ENCODE data around the gene MXRA8.
"Not testable (repeated sequence)": the region's sequence is repeated elsewhere in the genome, so short reads cannot be mapped to it uniquely, and the experiment has no call there.

The MXRA8 gene

DNA sequence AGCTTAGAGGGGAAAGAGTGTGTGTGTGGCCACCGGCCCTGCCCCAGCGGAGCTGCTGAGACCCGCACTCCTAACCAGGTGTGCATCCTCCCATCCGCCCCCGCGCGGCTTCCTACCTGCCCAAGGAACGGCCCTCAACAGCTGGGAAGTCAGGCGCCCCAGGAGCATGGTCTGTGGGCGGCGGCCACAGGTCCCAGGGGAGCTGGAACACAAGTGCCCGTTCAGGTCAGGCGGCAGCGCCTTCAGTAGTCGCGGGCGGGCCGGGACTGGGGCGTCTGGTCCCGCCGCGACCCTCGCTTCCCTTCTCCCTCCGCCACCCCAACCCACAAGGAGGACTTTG, 16.2 kb upstream of the MXRA8 start:
- CTCF ChIA-PET: interaction anchor here (1.3 kb wide), 1 partner anchor 24 kb away, joined by 3 read pairs; the partner anchor contains the start of gene CCNL2
- DNase-seq (ENCODE audit: extremely low spot score): no peak
- POLR2A ChIA-PET: interaction anchor here (0.9 to 6.5 kb wide), 14 partner anchors 9 to 130 kb away, joined by 3 to 54 read pairs (median 5); partner anchors contain the start of genes CCNL2, MRPL20 and MXRA8
- TF ChIP-seq FOXA1 (IDR thresholded peaks at IDR 0.05): no peak
- TF ChIP-seq NFRKB (IDR thresholded peaks at IDR 0.05): no peak
- no peak for TF ChIP-seq HDGF (IDR thresholded peaks at IDR 0.05; ENCODE audit: borderline replicate concordance)
- no peak for TF ChIP-seq ZNF384 (IDR thresholded peaks at IDR 0.05)
- TF ChIP-seq L3MBTL2 (conservative IDR thresholded peaks at IDR 0.05): no peak
- no peak for TF ChIP-seq ARNT (IDR thresholded peaks at IDR 0.05)
- TF ChIP-seq CTBP1 (IDR thresholded peaks at IDR 0.05; ENCODE audit: borderline replicate concordance): no peak
- no peak for TF ChIP-seq BHLHE40 (IDR thresholded peaks at IDR 0.05; ENCODE audit: borderline replicate concordance)

DNA sequence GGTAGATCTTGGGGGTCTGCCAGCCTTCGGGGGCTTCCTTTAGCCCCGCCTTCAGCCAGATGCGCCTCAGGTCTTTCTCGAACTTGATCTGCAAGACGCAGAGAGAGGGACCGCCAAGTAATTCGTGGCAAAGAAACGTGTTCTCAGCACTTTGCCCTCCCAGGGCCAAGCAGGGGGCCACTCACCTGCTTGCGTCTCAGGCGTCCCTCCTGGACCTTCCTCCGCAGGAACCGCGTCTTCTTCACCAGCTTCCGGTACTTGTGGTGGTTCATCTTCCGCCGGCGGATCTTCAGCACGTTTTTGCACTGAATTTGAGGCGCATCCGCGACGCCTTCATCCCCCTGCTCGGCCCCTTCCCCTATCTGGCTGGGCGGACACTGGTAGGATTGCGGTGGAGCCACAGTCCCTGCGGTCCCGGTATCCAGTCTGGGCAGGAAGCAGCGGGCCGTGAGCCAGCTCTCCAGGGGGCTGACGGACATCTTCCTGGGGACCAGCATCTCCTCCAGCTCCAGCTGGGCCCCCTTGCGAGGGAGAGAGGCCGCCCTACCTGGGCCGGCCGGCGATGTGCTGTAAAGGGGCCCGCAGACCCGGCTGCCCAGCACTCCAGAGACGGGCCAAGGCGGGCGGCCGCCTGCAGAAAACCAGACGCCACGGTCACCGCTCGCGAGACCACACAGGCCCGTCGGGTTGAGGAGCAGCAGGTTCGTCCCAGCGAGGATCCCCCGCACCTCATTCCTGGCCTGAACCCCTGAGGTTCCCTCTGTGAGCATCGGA, 15.6 kb upstream of the MXRA8 start:
- ChIA-PET POLR2A (interaction anchor here (0.9 to 6.5 kb wide), 6 partner anchors 8 to 131 kb away, joined by 3 to 54 read pairs (median 8); partner anchors contain the start of genes CCNL2, MRPL20 and MXRA8), CTCF (no interaction called here)
- TF ChIP-seq TARDBP (IDR thresholded peaks at IDR 0.05) (no peak), ZNF384 (IDR thresholded peaks at IDR 0.05) (no peak), BHLHE40 (IDR thresholded peaks at IDR 0.05; ENCODE audit: borderline replicate concordance) (no peak)
- DNase-seq (ENCODE audit: extremely low spot score): no peak

DNA sequence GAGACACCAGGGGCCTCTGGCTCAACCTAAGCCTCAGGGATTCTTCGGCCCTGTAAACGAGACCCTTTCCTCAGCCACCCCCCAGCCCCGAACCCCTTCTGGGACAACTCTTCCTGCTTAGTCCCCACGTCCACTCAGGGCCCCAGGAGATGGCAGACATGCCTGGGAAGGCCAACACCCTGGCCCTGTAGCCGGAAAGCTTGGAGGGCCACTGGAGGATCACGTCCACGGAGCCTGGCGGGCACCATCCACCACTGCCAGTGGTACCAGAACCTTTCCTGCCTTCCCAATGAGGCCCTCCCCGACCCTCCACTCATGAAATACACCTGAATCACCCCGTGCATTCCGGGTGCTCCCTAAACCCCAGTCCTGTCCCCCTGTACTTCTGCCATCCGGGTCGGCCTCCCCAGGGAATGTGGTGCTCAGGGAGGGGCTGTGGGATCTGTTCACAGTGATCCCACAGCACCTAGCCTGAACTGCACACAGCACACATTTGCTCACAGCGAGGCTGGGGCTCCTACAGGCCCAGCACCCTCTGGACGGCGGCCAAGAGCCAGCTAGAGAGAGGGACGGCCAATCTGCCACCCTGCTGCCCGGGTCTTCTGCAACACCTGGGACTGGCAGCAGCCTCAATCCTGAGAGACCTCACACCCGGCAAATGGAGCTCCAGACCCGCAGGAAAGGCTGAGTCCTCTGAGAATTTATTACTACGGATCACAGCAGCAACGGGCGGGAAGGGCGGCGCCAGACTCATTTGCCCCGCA, 14.9 kb upstream of the MXRA8 start:
- CTCF ChIA-PET: no interaction called here
- DNase-seq (ENCODE audit: extremely low spot score): no peak
- no peak for TF ChIP-seq LEF1 (IDR thresholded peaks at IDR 0.05; ENCODE audit: borderline replicate concordance)
- POLR2A ChIA-PET: interaction anchor here (4.2 kb wide), 1 partner anchor 20 kb away, joined by 28 read pairs; no protein-coding TSS in a partner anchor

DNA sequence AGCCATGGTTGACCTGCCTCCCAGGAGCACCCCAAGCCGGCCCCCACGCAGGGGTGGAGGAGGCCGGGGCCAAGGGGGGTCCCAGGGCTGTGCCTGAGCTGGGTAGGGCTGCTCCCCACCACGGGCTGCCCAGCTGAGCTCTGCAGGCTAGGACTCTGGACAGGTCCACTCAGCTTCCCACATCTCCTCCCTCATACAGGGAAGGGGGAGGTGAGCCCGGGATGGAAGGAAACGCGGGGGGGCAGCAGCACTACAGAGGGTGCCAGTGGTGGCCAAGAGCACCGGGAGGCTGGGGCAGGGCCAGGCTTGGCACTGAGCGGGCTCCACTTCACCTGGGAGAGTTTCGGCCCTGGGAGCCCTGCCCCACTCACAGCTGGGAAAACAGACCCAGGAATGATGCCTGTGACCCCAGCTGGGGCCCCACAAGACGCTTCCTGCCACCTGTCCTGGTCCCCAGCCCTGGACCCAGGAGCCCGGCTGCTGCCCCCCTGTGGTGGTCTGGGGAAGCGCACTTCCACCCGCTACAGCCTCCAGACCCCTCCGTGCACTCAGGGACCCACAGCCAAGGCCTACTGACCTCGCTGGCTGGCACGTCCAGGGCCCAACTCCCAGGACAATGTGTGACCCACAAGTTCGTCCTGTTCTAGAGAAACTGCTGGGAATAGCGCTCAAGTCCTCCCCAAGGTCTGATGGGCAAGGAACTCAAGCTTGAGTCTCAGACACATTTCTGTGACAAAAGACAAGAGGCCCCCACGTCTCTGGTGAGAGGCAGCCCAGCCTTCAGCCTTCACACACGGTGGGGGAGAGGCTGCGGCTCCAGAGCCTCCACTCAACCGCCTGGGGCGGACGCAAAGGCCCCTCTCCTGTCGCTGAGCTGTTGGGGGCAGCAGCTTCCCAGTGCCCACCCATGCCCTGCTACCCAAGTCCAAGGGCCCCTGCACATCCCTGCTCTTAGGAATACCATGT, 13.7 kb upstream of the MXRA8 start:
- TF ChIP-seq HDGF (IDR thresholded peaks at IDR 0.05; ENCODE audit: borderline replicate concordance) (no peak), ARNT (IDR thresholded peaks at IDR 0.05) (no peak), ZNF384 (IDR thresholded peaks at IDR 0.05) (no peak), FOXK2 (IDR thresholded peaks at IDR 0.05) (no peak), CTBP1 (IDR thresholded peaks at IDR 0.05; ENCODE audit: borderline replicate concordance) (no peak), NFRKB (IDR thresholded peaks at IDR 0.05) (no peak), L3MBTL2 (conservative IDR thresholded peaks at IDR 0.05) (no peak), FOXA1 (IDR thresholded peaks at IDR 0.05) (no peak), FOXM1 (IDR thresholded peaks at IDR 0.05; ENCODE audit: borderline replicate concordance) (no peak), TARDBP (IDR thresholded peaks at IDR 0.05) (no peak), ELF4 (IDR thresholded peaks at IDR 0.05) (no peak), SP1 (IDR thresholded peaks at IDR 0.05) (no peak), SUZ12 (IDR thresholded peaks at IDR 0.05) (no peak), BHLHE40 (IDR thresholded peaks at IDR 0.05; ENCODE audit: borderline replicate concordance) (no peak), LEF1 (IDR thresholded peaks at IDR 0.05; ENCODE audit: borderline replicate concordance) (no peak)
- TF ChIP-seq, protein P1, sequence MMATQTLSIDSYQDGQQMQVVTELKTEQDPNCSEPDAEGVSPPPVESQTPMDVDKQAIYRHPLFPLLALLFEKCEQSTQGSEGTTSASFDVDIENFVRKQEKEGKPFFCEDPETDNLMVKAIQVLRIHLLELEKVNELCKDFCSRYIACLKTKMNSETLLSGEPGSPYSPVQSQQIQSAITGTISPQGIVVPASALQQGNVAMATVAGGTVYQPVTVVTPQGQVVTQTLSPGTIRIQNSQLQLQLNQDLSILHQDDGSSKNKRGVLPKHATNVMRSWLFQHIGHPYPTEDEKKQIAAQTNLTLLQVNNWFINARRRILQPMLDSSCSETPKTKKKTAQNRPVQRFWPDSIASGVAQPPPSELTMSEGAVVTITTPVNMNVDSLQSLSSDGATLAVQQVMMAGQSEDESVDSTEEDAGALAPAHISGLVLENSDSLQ (IDR thresholded peaks at IDR 0.05): no peak
- POLR2A ChIA-PET: interaction anchor here (2.8 kb wide), 1 partner anchor 19 kb away, joined by 17 read pairs; no protein-coding TSS in a partner anchor
- CTCF ChIA-PET: interaction anchor here (0.6 to 1.3 kb wide), 5 partner anchors 15 to 777 kb away, joined by 3 to 4 read pairs (median 3); partner anchors contain the start of gene CCNL2
- peak; percentile 78 for DNase-seq (ENCODE audit: extremely low spot score)

DNA sequence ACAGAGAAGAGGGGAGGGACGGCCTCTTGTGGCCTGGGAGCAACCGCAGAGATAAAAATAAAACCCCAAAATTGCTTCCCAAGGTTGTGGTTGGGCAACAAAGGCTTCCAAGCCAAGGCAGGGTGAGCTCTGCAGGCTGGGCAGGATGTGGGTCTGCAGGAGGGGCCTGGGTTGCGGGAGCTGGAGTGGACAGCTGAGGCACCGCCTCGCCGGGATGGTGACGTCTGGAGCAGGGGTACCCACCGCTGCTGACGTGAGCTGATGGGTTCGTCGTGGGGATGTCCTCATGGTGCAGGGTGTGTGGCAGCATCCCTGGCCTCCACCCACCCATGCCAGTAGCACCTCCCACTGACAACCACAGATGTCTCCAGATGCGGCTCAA, 13.0 kb upstream of the MXRA8 start:
- CTCF ChIA-PET: interaction anchor here (0.6 to 1.3 kb wide), 4 partner anchors 14 to 778 kb away, joined by 3 to 4 read pairs (median 3); no protein-coding TSS in a partner anchor
- POLR2A ChIA-PET: interaction anchor here (2.8 kb wide), 1 partner anchor 19 kb away, joined by 17 read pairs; no protein-coding TSS in a partner anchor
- DNase-seq (ENCODE audit: extremely low spot score): no peak
- TF ChIP-seq FOXA1 (IDR thresholded peaks at IDR 0.05) (no peak), ELF4 (IDR thresholded peaks at IDR 0.05) (no peak), L3MBTL2 (conservative IDR thresholded peaks at IDR 0.05) (no peak), BHLHE40 (IDR thresholded peaks at IDR 0.05; ENCODE audit: borderline replicate concordance) (no peak), ZNF384 (IDR thresholded peaks at IDR 0.05) (no peak), CTBP1 (IDR thresholded peaks at IDR 0.05; ENCODE audit: borderline replicate concordance) (no peak), SUZ12 (IDR thresholded peaks at IDR 0.05) (no peak)

DNA sequence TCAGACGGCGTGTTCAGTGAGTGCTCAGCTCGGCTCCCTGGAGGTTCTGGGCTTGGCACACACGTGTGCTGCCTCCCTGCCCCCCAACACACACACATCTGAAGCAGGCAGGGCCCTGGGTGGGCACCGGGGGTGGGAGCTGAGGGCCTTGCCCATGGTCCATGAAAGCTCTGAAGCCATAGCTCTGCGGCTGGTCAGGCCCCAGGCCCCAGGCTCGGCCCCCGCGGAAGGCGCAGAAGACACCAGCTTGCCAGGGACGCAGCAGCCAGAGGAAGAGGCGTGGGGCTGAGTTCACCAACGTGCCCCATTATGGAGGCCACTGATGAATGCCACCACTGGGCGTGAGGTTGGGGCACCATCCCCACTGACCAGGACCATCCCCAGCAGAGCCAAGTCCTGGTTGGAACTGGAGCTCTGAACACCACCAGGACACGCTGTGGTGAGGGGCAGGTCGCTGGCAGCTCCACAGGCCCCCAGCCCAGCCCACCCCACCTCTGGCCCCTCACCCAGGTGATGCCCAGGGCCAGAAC, 12.5 kb upstream of the MXRA8 start:
- POLR2A ChIA-PET: interaction anchor here (2.8 kb wide), 1 partner anchor 18 kb away, joined by 17 read pairs; no protein-coding TSS in a partner anchor
- CTCF ChIA-PET: interaction anchor here (1.2 kb wide), 1 partner anchor 17 kb away, joined by 3 read pairs; no protein-coding TSS in a partner anchor

DNA sequence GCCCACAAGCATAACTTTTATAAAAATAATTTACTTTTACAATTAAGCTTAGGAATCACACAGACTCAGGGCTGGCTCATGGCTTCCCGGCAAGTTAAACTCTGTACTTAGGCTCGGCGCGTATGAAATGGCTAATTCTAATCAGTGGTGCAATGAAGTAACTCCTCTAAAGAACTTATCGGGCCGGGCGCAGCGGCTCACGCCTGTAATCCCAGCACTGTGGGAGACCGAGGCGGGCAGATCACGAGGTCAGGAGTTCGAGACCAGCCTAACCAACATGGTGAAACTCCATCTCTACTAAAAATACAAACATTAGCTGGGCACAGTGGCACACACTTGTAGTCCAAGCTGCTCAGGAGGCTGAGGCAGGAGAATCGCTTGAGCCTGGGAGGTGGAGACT, 11.7 kb upstream of the MXRA8 start:
- DNase-seq (ENCODE audit: extremely low spot score); CTCF ChIA-PET: not testable (repeated sequence)
- POLR2A ChIA-PET: interaction anchor here (2.8 kb wide), 1 partner anchor 17 kb away, joined by 17 read pairs; no protein-coding TSS in a partner anchor

More for the DNA sequence above, 12.5 kb upstream of the MXRA8 start:
- DNase-seq (ENCODE audit: extremely low spot score): no peak
- TF ChIP-seq SUZ12 (IDR thresholded peaks at IDR 0.05) (no peak), TARDBP (IDR thresholded peaks at IDR 0.05) (no peak), ZNF384 (IDR thresholded peaks at IDR 0.05) (no peak), CTBP1 (IDR thresholded peaks at IDR 0.05; ENCODE audit: borderline replicate concordance) (no peak)

Data from HEK293T (cell line).